Measurements from ENCODE around the gene SYN1.

SYN1 gene

GRCh38 chrX:47573341-47574075, 46.1 kb downstream of the SYN1 start:
- H3K4me2 ChIP-seq (ENCODE audit: insufficient read depth, low read length): no peak overlapping the region
- H3K4me1 ChIP-seq (ENCODE audit: insufficient read depth, low read length): no peaks in the 10 kb centered on the region
- H3K9me3 ChIP-seq (ENCODE audit: insufficient read depth, low read length, severe bottlenecking): no peaks in the 10 kb centered on the region
- H3K9ac ChIP-seq (ENCODE audit: low read depth, low read length): no peak overlapping the region
- 0 out of 3 replicates have a peak, but pooled peaks have one; percentile 12 for ATAC-seq (ENCODE audit: insufficient read depth, low read depth)
- no peaks in the 10 kb centered on the region for H3K79me2 ChIP-seq (ENCODE audit: insufficient read depth, low read length)
- no peaks in the 10 kb centered on the region for H4K20me1 ChIP-seq (ENCODE audit: insufficient read depth, low read length)
- H3K27ac ChIP-seq (ENCODE audit: low read length): no peak overlapping the region
- no peaks in the 10 kb centered on the region for H3K27me3 ChIP-seq (ENCODE audit: insufficient read depth, low read length, poor library complexity)
- no peak overlapping the region for H2AFZ ChIP-seq (ENCODE audit: low read depth, low read length)
- TF ChIP-seq CTCF (IDR thresholded peaks at IDR 0.05; ENCODE audit: borderline replicate concordance, extremely low read depth, low read length, poor library complexity, severe bottlenecking) (no peak), EZH2 (IDR thresholded peaks at IDR 0.05; ENCODE audit: borderline replicate concordance, low read depth, low read length, severe bottlenecking) (no peak)
- no peak for DNase-seq
- H3K4me3 ChIP-seq (ENCODE audit: low read depth in 1 of 2, low read length in 2 of 2): no peak overlapping the region
- H3K36me3 ChIP-seq (ENCODE audit: insufficient read depth, low read length): peaks cover 25% of the 10 kb centered on the region

GRCh38 chrX:47572773-47573340, 46.8 kb downstream of the SYN1 start:
- Histone ChIP-seq H3K79me2 (ENCODE audit: insufficient read depth, low read length) (no peaks in the 10 kb centered on the region), H2AFZ (ENCODE audit: low read depth, low read length) (no peak overlapping the region), H3K9me3 (ENCODE audit: insufficient read depth, low read length, severe bottlenecking) (no peaks in the 10 kb centered on the region), H3K36me3 (ENCODE audit: insufficient read depth, low read length) (peaks cover 32% of the 10 kb centered on the region), H3K4me2 (ENCODE audit: insufficient read depth, low read length) (no peak overlapping the region), H3K9ac (ENCODE audit: low read depth, low read length) (no peak overlapping the region), H3K4me1 (ENCODE audit: insufficient read depth, low read length) (no peaks in the 10 kb centered on the region), H4K20me1 (ENCODE audit: insufficient read depth, low read length) (no peaks in the 10 kb centered on the region), H3K27ac (ENCODE audit: low read length) (no peak overlapping the region), H3K4me3 (ENCODE audit: low read depth in 1 of 2, low read length in 2 of 2) (no peak overlapping the region), H3K27me3 (ENCODE audit: insufficient read depth, low read length, poor library complexity) (no peaks in the 10 kb centered on the region)
- ATAC-seq (ENCODE audit: insufficient read depth, low read depth) (peak; percentile 18; the same call in 1 of the 3 replicates), DNase-seq (no peak)
- TF ChIP-seq CTCF (IDR thresholded peaks at IDR 0.05; ENCODE audit: borderline replicate concordance, extremely low read depth, low read length, poor library complexity, severe bottlenecking): no peak
- no peak for TF ChIP-seq EZH2 (IDR thresholded peaks at IDR 0.05; ENCODE audit: borderline replicate concordance, low read depth, low read length, severe bottlenecking)

GRCh38 chrX:47571896-47572295, 47.8 kb downstream of the SYN1 start:
- Histone ChIP-seq H3K9ac (ENCODE audit: low read depth, low read length) (no peak overlapping the region), H3K27ac (ENCODE audit: low read length) (no peak overlapping the region), H3K4me2 (ENCODE audit: insufficient read depth, low read length) (no peak overlapping the region), H2AFZ (ENCODE audit: low read depth, low read length) (no peak overlapping the region), H3K79me2 (ENCODE audit: insufficient read depth, low read length) (no peaks in the 10 kb centered on the region), H3K27me3 (ENCODE audit: insufficient read depth, low read length, poor library complexity) (no peaks in the 10 kb centered on the region), H3K4me1 (ENCODE audit: insufficient read depth, low read length) (no peaks in the 10 kb centered on the region), H3K36me3 (ENCODE audit: insufficient read depth, low read length) (peaks cover 41% of the 10 kb centered on the region), H3K4me3 (ENCODE audit: low read depth in 1 of 2, low read length in 2 of 2) (no peak overlapping the region), H3K9me3 (ENCODE audit: insufficient read depth, low read length, severe bottlenecking) (no peaks in the 10 kb centered on the region), H4K20me1 (ENCODE audit: insufficient read depth, low read length) (peaks cover under 1% of the 10 kb centered on the region; the same call in 1 of the 2 replicates)
- DNase-seq: no peak
- ATAC-seq (ENCODE audit: insufficient read depth, low read depth): no peak
- TF ChIP-seq CTCF (IDR thresholded peaks at IDR 0.05; ENCODE audit: borderline replicate concordance, extremely low read depth, low read length, poor library complexity, severe bottlenecking): no peak
- TF ChIP-seq EZH2 (IDR thresholded peaks at IDR 0.05; ENCODE audit: borderline replicate concordance, low read depth, low read length, severe bottlenecking): no peak

Measured in DND-41 (cell line).